ENCODE data around the gene XAGE5. TPM values are rescaled to one million over a fixed set of nuclear protein-coding genes. Genes with fewer than 3 reads are reported as not detected.
"Not testable (repeated sequence)": the region's sequence is repeated elsewhere in the genome, so short reads cannot be mapped to it uniquely, and the experiment has no call there.

XAGE5 gene
- total RNA-seq, 1 donor from 2014 or later: not detected

DNA sequence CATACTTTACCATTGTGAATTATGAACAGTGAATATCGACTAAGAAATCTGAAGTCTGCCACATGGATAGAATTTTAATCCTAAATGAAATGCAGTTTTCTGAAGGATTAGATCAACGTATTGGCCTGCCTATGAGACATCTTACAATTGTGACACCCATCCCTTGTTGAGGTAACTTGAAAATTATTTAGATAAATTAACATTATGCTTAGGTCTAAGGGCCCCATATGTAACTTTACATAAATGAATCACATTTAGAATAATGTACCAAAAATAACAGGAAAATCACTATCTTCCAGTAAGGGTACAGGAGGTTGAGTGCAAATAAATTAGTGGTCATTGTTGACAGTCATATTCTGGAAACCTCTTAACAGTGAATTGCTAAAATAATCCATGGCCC lies 13.5 kb downstream of the XAGE5 start:
- no peaks in the 10 kb centered on the region for H3K4me1 Mint-ChIP-seq (ENCODE audit: unreplicated experiment)
- H3K27me3 Mint-ChIP-seq (ENCODE audit: unreplicated experiment): no peaks in the 10 kb centered on the region
- DNase-seq (ENCODE audit: extremely low spot score, unreplicated experiment): no peak
- no peaks in the 10 kb centered on the region for H3K36me3 Mint-ChIP-seq (ENCODE audit: unreplicated experiment)
- TF ChIP-seq, protein P1, sequence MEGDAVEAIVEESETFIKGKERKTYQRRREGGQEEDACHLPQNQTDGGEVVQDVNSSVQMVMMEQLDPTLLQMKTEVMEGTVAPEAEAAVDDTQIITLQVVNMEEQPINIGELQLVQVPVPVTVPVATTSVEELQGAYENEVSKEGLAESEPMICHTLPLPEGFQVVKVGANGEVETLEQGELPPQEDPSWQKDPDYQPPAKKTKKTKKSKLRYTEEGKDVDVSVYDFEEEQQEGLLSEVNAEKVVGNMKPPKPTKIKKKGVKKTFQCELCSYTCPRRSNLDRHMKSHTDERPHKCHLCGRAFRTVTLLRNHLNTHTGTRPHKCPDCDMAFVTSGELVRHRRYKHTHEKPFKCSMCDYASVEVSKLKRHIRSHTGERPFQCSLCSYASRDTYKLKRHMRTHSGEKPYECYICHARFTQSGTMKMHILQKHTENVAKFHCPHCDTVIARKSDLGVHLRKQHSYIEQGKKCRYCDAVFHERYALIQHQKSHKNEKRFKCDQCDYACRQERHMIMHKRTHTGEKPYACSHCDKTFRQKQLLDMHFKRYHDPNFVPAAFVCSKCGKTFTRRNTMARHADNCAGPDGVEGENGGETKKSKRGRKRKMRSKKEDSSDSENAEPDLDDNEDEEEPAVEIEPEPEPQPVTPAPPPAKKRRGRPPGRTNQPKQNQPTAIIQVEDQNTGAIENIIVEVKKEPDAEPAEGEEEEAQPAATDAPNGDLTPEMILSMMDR (IDR thresholded peaks at IDR 0.05): no peak
- H3K4me3 Mint-ChIP-seq (ENCODE audit: unreplicated experiment): no peak overlapping the region
- H3K9me3 Mint-ChIP-seq (ENCODE audit: unreplicated experiment): peaks cover 3% of the 10 kb centered on the region
- no peak overlapping the region for H3K27ac Mint-ChIP-seq (ENCODE audit: unreplicated experiment)

DNA sequence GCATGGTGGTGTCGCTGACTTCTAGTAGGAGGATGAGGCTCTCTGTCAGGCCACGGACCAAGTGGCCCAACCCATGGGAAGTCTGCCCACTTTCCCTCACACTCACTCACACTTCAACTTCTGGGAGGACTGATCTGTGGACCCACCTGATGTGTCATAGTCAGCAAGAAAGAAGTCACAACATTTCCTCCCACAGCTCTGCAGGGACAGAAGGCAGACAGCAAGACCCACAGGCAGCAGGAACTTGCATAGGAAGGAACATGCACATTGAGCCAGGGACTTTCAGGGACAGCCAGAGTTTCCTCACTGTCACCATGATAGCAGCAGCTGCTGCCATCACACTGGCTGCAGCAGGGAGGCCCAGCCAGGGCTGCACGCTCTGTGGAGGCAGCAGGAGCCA lies 19.5 kb downstream of the XAGE5 start:
- no peaks in the 10 kb centered on the region for H3K4me1 Mint-ChIP-seq (ENCODE audit: unreplicated experiment)
- H3K27me3 Mint-ChIP-seq (ENCODE audit: unreplicated experiment): no peaks in the 10 kb centered on the region
- no peak for DNase-seq (ENCODE audit: extremely low spot score, unreplicated experiment)
- TF ChIP-seq, protein P1 (IDR thresholded peaks at IDR 0.05): no peak
- H3K27ac Mint-ChIP-seq (ENCODE audit: unreplicated experiment): no peak overlapping the region
- no peaks in the 10 kb centered on the region for H3K36me3 Mint-ChIP-seq (ENCODE audit: unreplicated experiment)
- peaks cover 4% of the 10 kb centered on the region for H3K9me3 Mint-ChIP-seq (ENCODE audit: unreplicated experiment)
- H3K4me3 Mint-ChIP-seq (ENCODE audit: unreplicated experiment): no peak overlapping the region

- no peak for DNase-seq (ENCODE audit: extremely low spot score, unreplicated experiment)
- no peaks in the 10 kb centered on the region for H3K27me3 Mint-ChIP-seq (ENCODE audit: unreplicated experiment)
- H3K4me3 Mint-ChIP-seq (ENCODE audit: unreplicated experiment): no peak overlapping the region
- H3K9me3 Mint-ChIP-seq (ENCODE audit: unreplicated experiment): no peaks in the 10 kb centered on the region
- H3K36me3 Mint-ChIP-seq (ENCODE audit: unreplicated experiment): no peaks in the 10 kb centered on the region
- H3K27ac Mint-ChIP-seq (ENCODE audit: unreplicated experiment): no peak overlapping the region
- H3K4me1 Mint-ChIP-seq (ENCODE audit: unreplicated experiment): no peaks in the 10 kb centered on the region
- TF ChIP-seq, protein P1 (IDR thresholded peaks at IDR 0.05): no peak
Measured at GRCh38 chrX:52839137-52839536, 28.1 kb downstream of the XAGE5 start.

- not testable (repeated sequence) for H3K27me3 Mint-ChIP-seq (ENCODE audit: unreplicated experiment); H3K9me3 Mint-ChIP-seq (ENCODE audit: unreplicated experiment); H3K4me1 Mint-ChIP-seq (ENCODE audit: unreplicated experiment); DNase-seq (ENCODE audit: extremely low spot score, unreplicated experiment); H3K4me3 Mint-ChIP-seq (ENCODE audit: unreplicated experiment); H3K36me3 Mint-ChIP-seq (ENCODE audit: unreplicated experiment); H3K27ac Mint-ChIP-seq (ENCODE audit: unreplicated experiment)
Measured at GRCh38 chrX:52843619-52844018, 32.5 kb downstream of the XAGE5 start.

GRCh38 chrX:52852110-52852860 lies 41.2 kb downstream of the XAGE5 start:
- Mint-ChIP-seq H3K27ac (ENCODE audit: unreplicated experiment) (no peak overlapping the region), H3K4me1 (ENCODE audit: unreplicated experiment) (peaks cover 9% of the 10 kb centered on the region), H3K36me3 (ENCODE audit: unreplicated experiment) (no peaks in the 10 kb centered on the region), H3K4me3 (ENCODE audit: unreplicated experiment) (no peak overlapping the region), H3K27me3 (ENCODE audit: unreplicated experiment) (peaks cover 2% of the 10 kb centered on the region), H3K9me3 (ENCODE audit: unreplicated experiment) (peaks cover 13% of the 10 kb centered on the region)
- TF ChIP-seq, protein P1 (IDR thresholded peaks at IDR 0.05): no peak
- DNase-seq (ENCODE audit: extremely low spot score, unreplicated experiment): no peak

DNA sequence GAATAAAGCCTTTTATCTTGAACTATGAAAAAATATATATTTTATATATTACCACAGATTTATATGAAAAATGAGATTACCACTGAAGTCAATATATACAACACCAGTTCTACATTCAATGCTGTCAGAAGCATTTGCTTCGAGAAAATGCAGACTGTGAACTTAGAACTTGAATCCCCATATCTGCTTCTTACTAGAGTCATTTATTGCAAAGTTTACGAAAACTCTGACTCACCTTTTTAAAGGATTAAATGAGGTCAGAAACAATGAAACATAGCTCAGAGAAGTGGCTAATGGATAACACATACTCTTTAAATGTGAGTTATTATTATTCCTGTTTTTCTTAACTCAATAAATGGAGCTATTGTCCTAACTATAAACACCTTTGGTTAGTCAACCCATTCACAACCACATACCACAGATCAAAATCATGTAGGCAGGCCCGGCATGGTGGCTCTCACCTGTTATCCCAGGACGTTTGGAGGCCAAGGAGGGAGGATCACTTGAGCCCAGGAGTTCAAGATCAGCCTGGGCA lies 46.0 kb downstream of the XAGE5 start:
- not testable (repeated sequence) for DNase-seq (ENCODE audit: extremely low spot score, unreplicated experiment); H3K36me3 Mint-ChIP-seq (ENCODE audit: unreplicated experiment); H3K4me1 Mint-ChIP-seq (ENCODE audit: unreplicated experiment); H3K27ac Mint-ChIP-seq (ENCODE audit: unreplicated experiment); H3K27me3 Mint-ChIP-seq (ENCODE audit: unreplicated experiment); H3K4me3 Mint-ChIP-seq (ENCODE audit: unreplicated experiment)
- H3K9me3 Mint-ChIP-seq (ENCODE audit: unreplicated experiment): peaks cover 26% of the 10 kb centered on the region
